Measurements from ENCODE around the gene RPP40.
"Not testable (repeated sequence)": the region's sequence is repeated elsewhere in the genome, so short reads cannot be mapped to it uniquely, and the experiment has no call there.

DNA sequence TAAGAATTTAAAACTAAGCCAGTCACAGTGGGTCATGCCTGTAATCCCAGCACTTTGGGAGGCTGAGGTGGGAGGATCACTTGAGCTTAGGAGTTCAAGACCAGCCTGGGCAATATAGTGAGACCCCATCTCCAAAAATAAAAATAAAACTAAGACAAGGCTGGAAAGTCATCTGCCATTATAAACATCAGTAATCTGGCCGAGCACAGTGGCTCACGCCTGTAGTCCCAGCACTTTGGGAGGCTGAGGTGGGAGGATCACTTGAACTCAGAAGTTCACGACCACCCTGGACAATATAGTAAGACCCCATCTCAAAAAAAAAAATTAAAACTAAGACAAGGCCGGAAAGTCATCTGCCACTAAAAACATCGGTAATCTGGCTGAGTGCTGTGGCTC lies 1.2 kb upstream of the RPP40 start:
- not testable (repeated sequence) for TF ChIP-seq MYC (IDR thresholded peaks at IDR 0.05; ENCODE audit: borderline replicate concordance, low read length); CTCF (IDR thresholded peaks at IDR 0.05); HDAC2 (IDR thresholded peaks at IDR 0.05); EP300 (IDR thresholded peaks at IDR 0.05); CBX8 (IDR thresholded peaks at IDR 0.05); KDM1A (IDR thresholded peaks at IDR 0.05; ENCODE audit: low read depth); RCOR1 (IDR thresholded peaks at IDR 0.05; ENCODE audit: low read depth, low read length); RNF2 (IDR thresholded peaks at IDR 0.05; ENCODE audit: borderline replicate concordance, low read depth); SMC3 (IDR thresholded peaks at IDR 0.05); POLR2A (IDR thresholded peaks at IDR 0.05; ENCODE audit: low read length)
- TF ChIP-seq, protein P1, sequence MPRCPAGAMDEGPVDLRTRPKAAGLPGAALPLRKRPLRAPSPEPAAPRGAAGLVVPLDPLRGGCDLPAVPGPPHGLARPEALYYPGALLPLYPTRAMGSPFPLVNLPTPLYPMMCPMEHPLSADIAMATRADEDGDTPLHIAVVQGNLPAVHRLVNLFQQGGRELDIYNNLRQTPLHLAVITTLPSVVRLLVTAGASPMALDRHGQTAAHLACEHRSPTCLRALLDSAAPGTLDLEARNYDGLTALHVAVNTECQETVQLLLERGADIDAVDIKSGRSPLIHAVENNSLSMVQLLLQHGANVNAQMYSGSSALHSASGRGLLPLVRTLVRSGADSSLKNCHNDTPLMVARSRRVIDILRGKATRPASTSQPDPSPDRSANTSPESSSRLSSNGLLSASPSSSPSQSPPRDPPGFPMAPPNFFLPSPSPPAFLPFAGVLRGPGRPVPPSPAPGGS (IDR thresholded peaks at IDR 0.05), result not testable (repeated sequence)
- TF ChIP-seq, protein P2, sequence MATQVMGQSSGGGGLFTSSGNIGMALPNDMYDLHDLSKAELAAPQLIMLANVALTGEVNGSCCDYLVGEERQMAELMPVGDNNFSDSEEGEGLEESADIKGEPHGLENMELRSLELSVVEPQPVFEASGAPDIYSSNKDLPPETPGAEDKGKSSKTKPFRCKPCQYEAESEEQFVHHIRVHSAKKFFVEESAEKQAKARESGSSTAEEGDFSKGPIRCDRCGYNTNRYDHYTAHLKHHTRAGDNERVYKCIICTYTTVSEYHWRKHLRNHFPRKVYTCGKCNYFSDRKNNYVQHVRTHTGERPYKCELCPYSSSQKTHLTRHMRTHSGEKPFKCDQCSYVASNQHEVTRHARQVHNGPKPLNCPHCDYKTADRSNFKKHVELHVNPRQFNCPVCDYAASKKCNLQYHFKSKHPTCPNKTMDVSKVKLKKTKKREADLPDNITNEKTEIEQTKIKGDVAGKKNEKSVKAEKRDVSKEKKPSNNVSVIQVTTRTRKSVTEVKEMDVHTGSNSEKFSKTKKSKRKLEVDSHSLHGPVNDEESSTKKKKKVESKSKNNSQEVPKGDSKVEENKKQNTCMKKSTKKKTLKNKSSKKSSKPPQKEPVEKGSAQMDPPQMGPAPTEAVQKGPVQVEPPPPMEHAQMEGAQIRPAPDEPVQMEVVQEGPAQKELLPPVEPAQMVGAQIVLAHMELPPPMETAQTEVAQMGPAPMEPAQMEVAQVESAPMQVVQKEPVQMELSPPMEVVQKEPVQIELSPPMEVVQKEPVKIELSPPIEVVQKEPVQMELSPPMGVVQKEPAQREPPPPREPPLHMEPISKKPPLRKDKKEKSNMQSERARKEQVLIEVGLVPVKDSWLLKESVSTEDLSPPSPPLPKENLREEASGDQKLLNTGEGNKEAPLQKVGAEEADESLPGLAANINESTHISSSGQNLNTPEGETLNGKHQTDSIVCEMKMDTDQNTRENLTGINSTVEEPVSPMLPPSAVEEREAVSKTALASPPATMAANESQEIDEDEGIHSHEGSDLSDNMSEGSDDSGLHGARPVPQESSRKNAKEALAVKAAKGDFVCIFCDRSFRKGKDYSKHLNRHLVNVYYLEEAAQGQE (IDR thresholded peaks at IDR 0.05), result not testable (repeated sequence)
